ENCODE results near the gene SPATA12. TPM values are rescaled to one million over a fixed set of nuclear protein-coding genes. Genes with fewer than 3 reads are reported as not detected.

Gene SPATA12
- total RNA-seq, 1 donor from 2014 or later = not detected

DNA sequence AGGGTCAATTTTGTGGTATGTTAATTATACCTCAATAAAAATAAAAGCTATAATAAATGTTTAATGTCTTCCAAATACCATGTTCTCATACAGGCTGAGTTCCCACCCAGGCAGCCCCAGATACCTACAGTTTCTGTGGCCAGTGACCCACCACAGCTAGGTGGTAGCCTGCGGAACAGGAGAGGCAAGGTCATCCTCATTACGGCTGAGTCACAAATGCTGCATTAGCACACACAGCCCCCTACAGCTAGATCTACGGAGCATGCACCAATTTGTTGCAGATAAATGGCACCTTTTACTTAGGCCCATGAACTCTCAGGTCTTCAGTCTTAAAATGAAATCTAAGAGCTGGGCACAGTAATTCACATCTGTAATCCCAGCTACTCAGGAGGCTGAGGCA lies 5.1 kb downstream of the SPATA12 start:
- Histone ChIP-seq H3K9me3 (ENCODE audit: insufficient read depth, low read depth, low read length) (no peaks in the 10 kb centered on the region), H3K27me3 (ENCODE audit: insufficient read depth, low read length) (no peaks in the 10 kb centered on the region), H4K20me1 (ENCODE audit: insufficient read depth, low read length) (no peaks in the 10 kb centered on the region), H3K9ac (ENCODE audit: low read length) (no peak overlapping the region), H3K27ac (ENCODE audit: low read depth, low read length) (no peak overlapping the region), H3K79me2 (ENCODE audit: insufficient read depth, low read length) (no peaks in the 10 kb centered on the region), H3K36me3 (ENCODE audit: insufficient read depth, low read length) (no peaks in the 10 kb centered on the region), H3K4me1 (ENCODE audit: insufficient read depth, low read length) (peaks cover 36% of the 10 kb centered on the region), H3K4me3 (ENCODE audit: insufficient read depth, low read depth, low read length) (no peak overlapping the region), H2AFZ (ENCODE audit: low read depth, low read length) (no peak overlapping the region), H3K4me2 (ENCODE audit: low read length) (peak overlapping the region; percentile 14)
- FAIRE-seq (no peak), DNase-seq (ENCODE audit: low read depth) (peak; percentile 85)
- no peak overlapping the region for H3K4me3 Mint-ChIP-seq (ENCODE audit: unreplicated experiment)
- peaks cover 2% of the 10 kb centered on the region for H3K9me3 Mint-ChIP-seq (ENCODE audit: unreplicated experiment)
- H3K4me1 Mint-ChIP-seq (ENCODE audit: low read depth, unreplicated experiment) = peaks cover 42% of the 10 kb centered on the region
- H3K27ac Mint-ChIP-seq (ENCODE audit: unreplicated experiment) = no peak overlapping the region
- no peaks in the 10 kb centered on the region for H3K36me3 Mint-ChIP-seq (ENCODE audit: low read depth, unreplicated experiment)
- H3K27me3 Mint-ChIP-seq (ENCODE audit: low read depth, unreplicated experiment) = no peaks in the 10 kb centered on the region
- no peak for TF ChIP-seq EZH2 (IDR thresholded peaks at IDR 0.05; ENCODE audit: insufficient read depth, low read length)
- TF ChIP-seq, protein P1, sequence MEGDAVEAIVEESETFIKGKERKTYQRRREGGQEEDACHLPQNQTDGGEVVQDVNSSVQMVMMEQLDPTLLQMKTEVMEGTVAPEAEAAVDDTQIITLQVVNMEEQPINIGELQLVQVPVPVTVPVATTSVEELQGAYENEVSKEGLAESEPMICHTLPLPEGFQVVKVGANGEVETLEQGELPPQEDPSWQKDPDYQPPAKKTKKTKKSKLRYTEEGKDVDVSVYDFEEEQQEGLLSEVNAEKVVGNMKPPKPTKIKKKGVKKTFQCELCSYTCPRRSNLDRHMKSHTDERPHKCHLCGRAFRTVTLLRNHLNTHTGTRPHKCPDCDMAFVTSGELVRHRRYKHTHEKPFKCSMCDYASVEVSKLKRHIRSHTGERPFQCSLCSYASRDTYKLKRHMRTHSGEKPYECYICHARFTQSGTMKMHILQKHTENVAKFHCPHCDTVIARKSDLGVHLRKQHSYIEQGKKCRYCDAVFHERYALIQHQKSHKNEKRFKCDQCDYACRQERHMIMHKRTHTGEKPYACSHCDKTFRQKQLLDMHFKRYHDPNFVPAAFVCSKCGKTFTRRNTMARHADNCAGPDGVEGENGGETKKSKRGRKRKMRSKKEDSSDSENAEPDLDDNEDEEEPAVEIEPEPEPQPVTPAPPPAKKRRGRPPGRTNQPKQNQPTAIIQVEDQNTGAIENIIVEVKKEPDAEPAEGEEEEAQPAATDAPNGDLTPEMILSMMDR (IDR thresholded peaks at IDR 0.05; ENCODE audit: insufficient read depth, low read depth, low read length) = no peak

DNA sequence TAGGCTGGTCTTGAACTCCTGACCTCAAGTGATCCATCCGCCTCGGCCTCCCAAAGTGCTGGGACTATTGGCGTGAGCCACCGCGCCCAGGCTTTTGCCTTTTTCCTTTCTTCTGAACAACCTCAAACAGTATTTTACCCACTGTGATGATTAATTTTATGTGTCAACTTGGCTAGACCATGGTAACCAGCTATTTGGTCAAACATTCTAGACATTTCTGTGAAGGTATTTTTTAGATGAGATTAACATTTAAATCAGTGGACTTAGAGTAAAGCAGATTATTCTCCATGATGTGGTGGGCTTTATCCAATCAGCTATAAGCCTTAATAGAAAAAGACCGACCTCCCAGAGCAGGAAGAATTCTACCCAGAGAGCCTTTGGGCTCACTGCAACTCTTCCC lies 6.0 kb downstream of the SPATA12 start:
- FAIRE-seq (no peak), DNase-seq (ENCODE audit: low read depth) (peak; percentile 54)
- H4K20me1 ChIP-seq (ENCODE audit: insufficient read depth, low read length) = no peaks in the 10 kb centered on the region
- peaks cover 31% of the 10 kb centered on the region for H3K4me1 ChIP-seq (ENCODE audit: insufficient read depth, low read length)
- TF ChIP-seq EZH2 (IDR thresholded peaks at IDR 0.05; ENCODE audit: insufficient read depth, low read length) = no peak
- TF ChIP-seq, protein P1 (IDR thresholded peaks at IDR 0.05; ENCODE audit: insufficient read depth, low read depth, low read length) = no peak
- peaks cover 35% of the 10 kb centered on the region for H3K4me1 Mint-ChIP-seq (ENCODE audit: low read depth, unreplicated experiment)
- no peaks in the 10 kb centered on the region for H3K9me3 ChIP-seq (ENCODE audit: insufficient read depth, low read depth, low read length)
- H3K4me3 Mint-ChIP-seq (ENCODE audit: unreplicated experiment) = no peak overlapping the region
- peaks cover 2% of the 10 kb centered on the region for H3K36me3 Mint-ChIP-seq (ENCODE audit: low read depth, unreplicated experiment)
- no peaks in the 10 kb centered on the region for H3K27me3 Mint-ChIP-seq (ENCODE audit: low read depth, unreplicated experiment)
- H2AFZ ChIP-seq (ENCODE audit: low read depth, low read length) = no peak overlapping the region
- H3K27ac ChIP-seq (ENCODE audit: low read depth, low read length) = no peak overlapping the region
- no peak overlapping the region for H3K27ac Mint-ChIP-seq (ENCODE audit: unreplicated experiment)
- no peak overlapping the region for H3K9ac ChIP-seq (ENCODE audit: low read length)
- H3K79me2 ChIP-seq (ENCODE audit: insufficient read depth, low read length) = no peaks in the 10 kb centered on the region
- H3K36me3 ChIP-seq (ENCODE audit: insufficient read depth, low read length) = no peaks in the 10 kb centered on the region
- peaks cover 4% of the 10 kb centered on the region for H3K9me3 Mint-ChIP-seq (ENCODE audit: unreplicated experiment)
- no peak overlapping the region for H3K4me3 ChIP-seq (ENCODE audit: insufficient read depth, low read depth, low read length)
- H3K4me2 ChIP-seq (ENCODE audit: low read length) = no peak overlapping the region
- no peaks in the 10 kb centered on the region for H3K27me3 ChIP-seq (ENCODE audit: insufficient read depth, low read length)

DNA sequence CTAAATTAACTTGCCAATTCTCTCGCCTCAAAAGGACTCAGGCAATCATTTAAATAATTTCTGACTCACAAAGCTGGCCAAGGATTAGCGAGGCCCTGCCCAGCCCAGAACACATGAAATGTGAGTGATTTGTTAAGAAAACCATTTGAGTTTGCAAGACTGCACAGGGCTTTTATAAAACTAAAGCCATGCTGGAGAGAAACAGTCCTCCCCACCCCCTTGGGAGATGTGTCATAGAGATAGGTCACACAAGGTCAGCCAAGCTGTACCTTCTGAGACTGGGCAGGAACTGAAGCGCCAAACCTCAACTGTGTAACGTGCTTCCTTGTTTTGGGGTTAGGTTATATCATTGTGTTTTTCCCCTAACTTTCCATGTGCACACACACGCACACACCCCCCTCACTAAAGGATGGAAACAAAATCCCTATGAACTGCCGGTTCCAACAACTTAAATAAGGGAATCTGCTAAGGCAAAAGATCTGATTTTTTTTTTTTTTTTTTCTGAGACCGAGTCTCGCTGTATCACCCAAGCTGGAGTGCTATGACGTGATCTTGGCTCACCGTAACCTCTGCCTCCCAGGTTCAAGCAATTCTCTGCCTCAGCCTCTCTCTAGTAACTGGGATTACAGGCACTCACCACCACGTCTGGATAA lies 8.1 kb downstream of the SPATA12 start:
- no peak overlapping the region for H3K4me3 Mint-ChIP-seq (ENCODE audit: unreplicated experiment)
- no peaks in the 10 kb centered on the region for H3K27me3 ChIP-seq (ENCODE audit: insufficient read depth, low read length)
- peak overlapping the region; percentile 52 for H3K27ac ChIP-seq (ENCODE audit: low read depth, low read length)
- H3K9ac ChIP-seq (ENCODE audit: low read length) = peak overlapping the region; percentile 52
- peaks cover 4% of the 10 kb centered on the region for H3K9me3 Mint-ChIP-seq (ENCODE audit: unreplicated experiment)
- FAIRE-seq = peak; percentile 96
- DNase-seq (ENCODE audit: low read depth) = peak; percentile 89
- H3K36me3 ChIP-seq (ENCODE audit: insufficient read depth, low read length) = no peaks in the 10 kb centered on the region
- H3K4me3 ChIP-seq (ENCODE audit: insufficient read depth, low read depth, low read length) = peak overlapping the region; percentile 11
- H3K36me3 Mint-ChIP-seq (ENCODE audit: low read depth, unreplicated experiment) = peaks cover 6% of the 10 kb centered on the region
- peak overlapping the region; percentile 14 for H3K27ac Mint-ChIP-seq (ENCODE audit: unreplicated experiment)
- TF ChIP-seq, protein P1 (IDR thresholded peaks at IDR 0.05; ENCODE audit: insufficient read depth, low read depth, low read length) = no peak
- TF ChIP-seq EZH2 (IDR thresholded peaks at IDR 0.05; ENCODE audit: insufficient read depth, low read length) = no peak
- peaks cover 20% of the 10 kb centered on the region for H3K4me1 Mint-ChIP-seq (ENCODE audit: low read depth, unreplicated experiment)
- no peaks in the 10 kb centered on the region for H4K20me1 ChIP-seq (ENCODE audit: insufficient read depth, low read length)
- no peaks in the 10 kb centered on the region for H3K9me3 ChIP-seq (ENCODE audit: insufficient read depth, low read depth, low read length)
- H3K27me3 Mint-ChIP-seq (ENCODE audit: low read depth, unreplicated experiment) = no peaks in the 10 kb centered on the region
- peak overlapping the region; percentile 12 for H2AFZ ChIP-seq (ENCODE audit: low read depth, low read length)
- peaks cover 22% of the 10 kb centered on the region for H3K4me1 ChIP-seq (ENCODE audit: insufficient read depth, low read length)
- no peaks in the 10 kb centered on the region for H3K79me2 ChIP-seq (ENCODE audit: insufficient read depth, low read length)
- H3K4me2 ChIP-seq (ENCODE audit: low read length) = peak overlapping the region; percentile 72

Data from astrocyte (in vitro differentiated cells and primary cell).